ELR (cell line): ENCODE data around the gene PCBP2.
A peak's percentile ranks its signal among the peaks of the same experiment; 100 is the strongest.
"Not testable (repeated sequence)": the region's sequence is repeated elsewhere in the genome, so short reads cannot be mapped to it uniquely, and the experiment has no call there.

Experiments
- DNase-seq: peaks from one replicate; pipeline ENCODE4 v3.0.0-alpha.2; 2015; ENCODE audit warnings: low read depth

PCBP2 gene

GRCh38 chr12:53451661-53452158 lies at the start of gene PCBP2:
TSS of gene PCBP2 (plus strand) at chr12:53452102. CDS start at chr12:53454801, 2,699 bp downstream.
- peak; percentile 100 for DNase-seq

GRCh38 chr12:53402351-53402750 lies 49.6 kb upstream of the PCBP2 start:
- DNase-seq, result not testable (repeated sequence)

GRCh38 chr12:53402871-53403270 lies 49.0 kb upstream of the PCBP2 start:
- no peak for DNase-seq

- no peak for DNase-seq
These were observed 41.0 kb upstream of the PCBP2 start for GRCh38 chr12:53410951-53411350.

- no peak for DNase-seq
These were observed 38.3 kb upstream of the PCBP2 start for GRCh38 chr12:53413485-53414204.

GRCh38 chr12:53414756-53415417 lies 37.0 kb upstream of the PCBP2 start:
- DNase-seq, result no peak

- not testable (repeated sequence) for DNase-seq
These were observed 36.0 kb upstream of the PCBP2 start for GRCh38 chr12:53415752-53416389.

- DNase-seq, result not testable (repeated sequence)
These were observed 34.5 kb upstream of the PCBP2 start for GRCh38 chr12:53417291-53417816.

- DNase-seq, result no peak
These were observed 33.7 kb upstream of the PCBP2 start for GRCh38 chr12:53418221-53418620.

GRCh38 chr12:53419756-53420155 lies 32.1 kb upstream of the PCBP2 start:
- DNase-seq, result no peak

- DNase-seq, result not testable (repeated sequence)
These were observed 29.7 kb upstream of the PCBP2 start for GRCh38 chr12:53422247-53422646.

- no peak for DNase-seq
These were observed 28.3 kb upstream of the PCBP2 start, which contains the start of gene AMHR2 for GRCh38 chr12:53423597-53423996. TSS of gene AMHR2 (plus strand) at chr12:53423855. CDS start at chr12:53423935, 80 bp downstream.

- DNase-seq, result no peak
These were observed 27.0 kb upstream of the PCBP2 start for GRCh38 chr12:53424626-53425514.

GRCh38 chr12:53425515-53426150 lies 26.3 kb upstream of the PCBP2 start:
- no peak for DNase-seq

- DNase-seq, result peak; percentile 99
These were observed 23.9 kb upstream of the PCBP2 start for GRCh38 chr12:53427905-53428594.

- no peak for DNase-seq
These were observed 23.2 kb upstream of the PCBP2 start for GRCh38 chr12:53428741-53429140.

GRCh38 chr12:53430116-53430515 lies 21.8 kb upstream of the PCBP2 start:
- no peak for DNase-seq

GRCh38 chr12:53431187-53431586 lies 20.7 kb upstream of the PCBP2 start:
- no peak for DNase-seq

- DNase-seq, result not testable (repeated sequence)
These were observed 16.6 kb upstream of the PCBP2 start for GRCh38 chr12:53435326-53435725.

- not testable (repeated sequence) for DNase-seq
These were observed 12.3 kb upstream of the PCBP2 start for GRCh38 chr12:53439582-53439981.
